HepG2 (cell line): ENCODE data around the gene DMGDH. TPM values are rescaled to one million over a fixed set of nuclear protein-coding genes. Genes with fewer than 3 reads are reported as not detected.

Experiments
- AFF4 ChIP-seq: sonication (generic); formaldehyde crosslinking; IDR thresholded peaks from 2 replicates; pipeline ENCODE4 v1.4.0; 2020; ENCODE audit warnings: missing genetic modification reagents
- ATF3 ChIP-seq: sonication (generic); formaldehyde crosslinking; IDR thresholded peaks from 2 replicates; pipeline ENCODE4 v1.4.0; 2020; ENCODE audit warnings: missing genetic modification reagents
- BRCA1 ChIP-seq: sonication (generic); formaldehyde crosslinking; IDR thresholded peaks from 2 replicates; pipeline ENCODE4 v1.4.0; 2020; ENCODE audit warnings: missing genetic modification reagents
- FOXA3 ChIP-seq: IDR thresholded peaks from 2 replicates; pipeline ENCODE4 v1.6.1; 2016; ENCODE audit warnings: missing genetic modification reagents, missing compliant biosample characterization
- GPN1 ChIP-seq: sonication (generic); formaldehyde crosslinking; IDR thresholded peaks from 2 replicates; pipeline ENCODE4 v1.5.1; 2020; ENCODE audit warnings: missing genetic modification reagents, borderline replicate concordance
- MXD1 ChIP-seq: sonication (generic); formaldehyde crosslinking; IDR thresholded peaks from 2 replicates; pipeline ENCODE4 v1.4.0; 2020; ENCODE audit warnings: mild to moderate bottlenecking, missing genetic modification reagents
- NKX3-1 ChIP-seq: sonication (generic); formaldehyde crosslinking; IDR thresholded peaks from 2 replicates; pipeline ENCODE4 v1.5.0; 2020; ENCODE audit warnings: missing genetic modification reagents
- PBX3 ChIP-seq: sonication (generic); formaldehyde crosslinking; IDR thresholded peaks from 2 replicates; pipeline ENCODE4 v1.8.1; 2023; ENCODE audit warnings: missing genetic modification reagents, inconsistent platforms, borderline replicate concordance
- PITX1 ChIP-seq: sonication (generic); formaldehyde crosslinking; IDR thresholded peaks from 2 replicates; pipeline ENCODE4 v1.5.1; 2020; ENCODE audit warnings: mild to moderate bottlenecking, missing genetic modification reagents
- POLR2AphosphoS2 ChIP-seq: IDR thresholded peaks from 2 replicates; pipeline ENCODE4 v1.6.1; 2011; ENCODE audit warnings: low read depth, low read length, improper control_type of control experiment
- POLR2AphosphoS5 ChIP-seq: IDR thresholded peaks from 2 replicates; pipeline ENCODE4 v1.6.1; 2012; ENCODE audit warnings: low read depth, low read length
- RNF2 ChIP-seq: fragments of 450-650 bp; conservative IDR thresholded peaks from 2 replicates; pipeline ENCODE4 v1.6.1; 2016; ENCODE audit warnings: low read depth
- TRIM24 ChIP-seq: sonication (generic); formaldehyde crosslinking; IDR thresholded peaks from 2 replicates; pipeline ENCODE4 v1.8.0; 2022; ENCODE audit warnings: mild to moderate bottlenecking, missing genetic modification reagents
- ZFY ChIP-seq: sonication (generic); formaldehyde crosslinking; IDR thresholded peaks from 2 replicates; pipeline ENCODE4 v1.4.0; 2020; ENCODE audit warnings: missing genetic modification reagents
- ZMAT5 ChIP-seq: sonication (generic); formaldehyde crosslinking; IDR thresholded peaks from 2 replicates; pipeline ENCODE4 v1.5.0; 2020; ENCODE audit warnings: mild to moderate bottlenecking, low read depth, missing genetic modification reagents, borderline replicate concordance
- ZNF263 ChIP-seq: sonication (generic); formaldehyde crosslinking; IDR thresholded peaks from 2 replicates; pipeline ENCODE4 v1.4.0; 2020; ENCODE audit warnings: missing genetic modification reagents
- ZNF501 ChIP-seq: sonication (generic); formaldehyde crosslinking; IDR thresholded peaks from 2 replicates; pipeline ENCODE4 v1.5.1; 2020; ENCODE audit warnings: mild to moderate bottlenecking, moderate library complexity, missing genetic modification reagents
- ZNF530 ChIP-seq: sonication (generic); formaldehyde crosslinking; IDR thresholded peaks from 2 replicates; pipeline ENCODE4 v1.5.0; 2020; ENCODE audit warnings: low read depth, mild to moderate bottlenecking, missing genetic modification reagents
- ZNF660 ChIP-seq: sonication (generic); formaldehyde crosslinking; IDR thresholded peaks from 2 replicates; pipeline ENCODE4 v1.5.1; 2020; ENCODE audit warnings: mild to moderate bottlenecking, low read depth, missing genetic modification reagents, borderline replicate concordance
- ZNF878 ChIP-seq: sonication (generic); formaldehyde crosslinking; IDR thresholded peaks from 2 replicates; pipeline ENCODE4 v1.8.1; 2023; ENCODE audit warnings: mild to moderate bottlenecking, missing genetic modification reagents, moderate library complexity
- ZSCAN31 ChIP-seq: sonication (generic); formaldehyde crosslinking; IDR thresholded peaks from 2 replicates; pipeline ENCODE4 v1.5.0; 2020; ENCODE audit warnings: low read depth, mild to moderate bottlenecking, missing genetic modification reagents
- ZXDC ChIP-seq: sonication (generic); formaldehyde crosslinking; IDR thresholded peaks from 2 replicates; pipeline ENCODE4 v1.5.0; 2020; ENCODE audit warnings: mild to moderate bottlenecking, missing genetic modification reagents
- polyA plus RNA-seq, 8 experiments: library from polyadenylated mRNA; depleted of rRNA in 3 of 8; stranded (reverse) in 7 of 8; unstranded in 1 of 8; fragments of >200 nt; fragmentation: Illumina TruSeq in 4 of 8; extraction: Trizol in 4 of 8; gene quantifications; 2 replicates each; pipeline versions ENCODE4 v1.2.1 to v1.2.3, GENCODE V29; 2011 to 2016; ENCODE audit warnings: low read depth in 4 of 8, missing spikeins in 1 of 8, mixed read lengths in 1 of 8; ENCODE audit not compliant: insufficient read depth in 1 of 8
- total RNA-seq, 5 experiments: library from RNA; depleted of rRNA; stranded (reverse); fragments of >200 nt; fragmentation: Illumina TruSeq; extraction: Trizol; gene quantifications; 2 replicates each; pipeline ENCODE4 v1.2.3, GENCODE V29; 2016; ENCODE audit warnings: low read depth in 1 of 5

Gene DMGDH
- total and polyA plus RNA-seq, 2 of the 13 experiments (the other 11 are each of a cell fraction or from before 2014, with no cell fraction given): 3.6 to 7.9 TPM

GRCh38 chr5:78985116-78985724, 84.3 kb downstream of the DMGDH start, which contains the start of gene ARSB (continued):
- TF ChIP-seq ZFY (CRISPR knock-in tag) (peak; percentile 44; the same call in 1 of the 2 replicates), ZXDC (CRISPR knock-in tag) (no peak), ZNF878 (no peak), BRCA1 (CRISPR knock-in tag) (no peak), MXD1 (CRISPR knock-in tag) (0 out of 2 replicates have a peak, but pooled peaks have one; percentile 21), POLR2AphosphoS2 (no peak), ZNF263 (peak; percentile 94), ZMAT5 (CRISPR knock-in tag) (no peak), ZNF501 (CRISPR knock-in tag) (peak; percentile 16; the same call in 1 of the 2 replicates), PITX1 (CRISPR knock-in tag) (no peak), TRIM24 (CRISPR knock-in tag) (no peak), PBX3 (CRISPR knock-in tag) (no peak), GPN1 (CRISPR knock-in tag) (0 out of 2 replicates have a peak, but pooled peaks have one; percentile 19), ZNF660 (CRISPR knock-in tag) (no peak), ATF3 (CRISPR knock-in tag) (0 out of 2 replicates have a peak, but pooled peaks have one; percentile 0), RNF2 (0 out of 2 replicates have a peak, but pooled peaks have one; percentile 13), AFF4 (CRISPR knock-in tag) (no peak), NKX3-1 (CRISPR knock-in tag) (no peak), ZSCAN31 (CRISPR knock-in tag) (0 out of 2 replicates have a peak, but pooled peaks have one; percentile 13), FOXA3 (CRISPR knock-in tag) (no peak), POLR2AphosphoS5 (no peak), ZNF530 (no peak)
